GM12878 (cell line): ENCODE data around the gene GALNT9. TPM values are rescaled to one million over a fixed set of nuclear protein-coding genes. Genes with fewer than 3 reads are reported as not detected.

Source experiments
- ATAC-seq: fragments of 200-7000 bp; cut with Tn5 transposase; 3 replicates; pipeline ENCODE4 v1.9.1; 2020; ENCODE audit warnings: mild to moderate bottlenecking, moderate library complexity
- BruUV-seq: library from RNA; stranded (reverse); fragments of 400-500 nt; replicated peaks from 2 replicates; lab custom pipeline; 2021; lab: Mats Ljungman, UMichigan
- CTCF ChIA-PET: fragments of 300-600 bp; sonication (Branson Sonifier 250); formaldehyde crosslinking; extraction: SDS; loops from one replicate; lab custom pipeline; 2021; ENCODE audit warnings: inconsistent platforms; lab: Yijun Ruan, JAX
- POLR2A ChIA-PET: fragments of 350-600 bp; formaldehyde crosslinking; extraction: SDS; loops from one replicate; lab custom pipeline; 2021; ENCODE audit warnings: inconsistent platforms; lab: Charles Lee
- RAD21 ChIA-PET: fragments of 300-600 bp; sonication (Branson Sonifier 250); formaldehyde crosslinking; loops from one replicate; lab custom pipeline; 2023; ENCODE audit warnings: antibody characterized with exemption; ENCODE audit not compliant: unreplicated experiment; lab: Charles Lee
- SMC1A ChIA-PET: fragments of 300-600 bp; sonication (Branson Sonifier 250); formaldehyde crosslinking; loops from one replicate; lab custom pipeline; 2023; ENCODE audit not compliant: unreplicated experiment, uncharacterized antibody; lab: Charles Lee
- DNase-seq: peaks from one replicate; pipeline ENCODE4 v3.0.0-alpha.2; 2011; ENCODE audit warnings: low read depth, low spot score
- FAIRE-seq: peaks from 3 replicates; lab custom pipeline; 2011; peaks lifted over from hg19 to GRCh38; lab: Jason Lieb, UNC
- H2AFZ ChIP-seq: 2 replicates; pipeline ENCODE4 v1.6.0; 2011; ENCODE audit warnings: low read depth, low read length, control low read depth; ENCODE audit not compliant: control insufficient read depth
- H3K27ac ChIP-seq: 2 replicates; pipeline ENCODE4 v1.5.1; 2011; ENCODE audit warnings: control low read depth; ENCODE audit not compliant: control insufficient read depth, insufficient read depth
- H3K27me3 ChIP-seq, 2 experiments: replicated peaks in 1 of 2; 2 replicates each; pipeline versions ENCODE4 v1.6.0 to v1.6.1; 2011; ENCODE audit warnings: low read length in 1 of 2; ENCODE audit not compliant: control insufficient read depth in 2 of 2, insufficient read depth in 2 of 2
- H3K36me3 ChIP-seq, 2 experiments: 2 replicates each; pipeline ENCODE4 v1.5.1; 2011; ENCODE audit warnings: low read length in 1 of 2; ENCODE audit not compliant: control insufficient read depth in 2 of 2, insufficient read depth in 2 of 2
- H3K4me1 ChIP-seq: 2 replicates; pipeline ENCODE4 v1.6.1; 2011; ENCODE audit warnings: mild to moderate bottlenecking, low read length, moderate library complexity, mixed read lengths; ENCODE audit not compliant: control insufficient read depth, insufficient read depth
- H3K4me2 ChIP-seq: 2 replicates; pipeline ENCODE4 v1.6.0; 2011; ENCODE audit warnings: control low read depth; ENCODE audit not compliant: control insufficient read depth, insufficient read depth
- H3K4me3 ChIP-seq: fragments of 200-600 bp; sonication (generic); 2 replicates; pipeline ENCODE4 v1.5.1; 2016
- H3K79me2 ChIP-seq: 2 replicates; pipeline ENCODE4 v1.6.0; 2011; ENCODE audit warnings: low read length; ENCODE audit not compliant: control insufficient read depth, insufficient read depth
- H3K9ac ChIP-seq: 2 replicates; pipeline ENCODE4 v1.8.0; 2011; ENCODE audit warnings: low read length, control low read depth, mixed read lengths; ENCODE audit not compliant: control insufficient read depth, insufficient read depth
- H3K9me3 ChIP-seq: replicated peaks from 3 replicates; pipeline ENCODE4 v1.5.1; 2011; ENCODE audit warnings: mild to moderate bottlenecking, low read length; ENCODE audit not compliant: control insufficient read depth, insufficient read depth
- H4K20me1 ChIP-seq: 2 replicates; pipeline ENCODE4 v1.6.0; 2011; ENCODE audit not compliant: control insufficient read depth, insufficient read depth
- EED ChIP-seq: sonication (generic); IDR thresholded peaks from 2 replicates; pipeline ENCODE4 v1.6.1; 2016; ENCODE audit warnings: antibody characterized with exemption, low read depth
- EZH2 ChIP-seq: IDR thresholded peaks from 2 replicates; pipeline ENCODE4 v1.6.1; 2012; ENCODE audit warnings: low read depth, mild to moderate bottlenecking, control low read depth, inconsistent platforms, low read length, borderline replicate concordance; ENCODE audit not compliant: control insufficient read depth
- FOXM1 ChIP-seq: IDR thresholded peaks from 2 replicates; pipeline ENCODE4 v1.6.1; 2012; ENCODE audit warnings: low read depth, mild to moderate bottlenecking, inconsistent platforms, low read length, moderate library complexity
- MTA2 ChIP-seq: fragments of 450-650 bp; IDR thresholded peaks from 2 replicates; pipeline ENCODE4 v1.6.1; 2016; ENCODE audit warnings: low read depth, mild to moderate bottlenecking, moderate library complexity
- POLR2AphosphoS5 ChIP-seq: IDR thresholded peaks from 2 replicates; pipeline ENCODE4 v1.6.1; 2011; ENCODE audit warnings: mild to moderate bottlenecking, low read length, inconsistent platforms
- SUZ12 ChIP-seq: fragments of 200-600 bp; sonication (generic); IDR thresholded peaks from one replicate; pipeline ENCODE4 v1.6.1; 2018; ENCODE audit warnings: antibody characterized with exemption, mild to moderate bottlenecking; ENCODE audit not compliant: unreplicated experiment
- TCF12 ChIP-seq: IDR thresholded peaks from 2 replicates; pipeline ENCODE4 v1.6.1; 2011; ENCODE audit warnings: low read depth, mild to moderate bottlenecking, low read length
- USF2 ChIP-seq: IDR thresholded peaks from 2 replicates; pipeline ENCODE4 v1.6.1; 2011; ENCODE audit warnings: low read depth, low read length, improper control_type of control experiment, borderline replicate concordance
- WGBS: methylation state at CpG from one replicate; pipeline ENCODE4 v1.1.6; 2016; ENCODE audit warnings: low lambda C conversion rate; ENCODE audit not compliant: insufficient replicate concordance, insufficient coverage; ENCODE audit errors: missing lambda C conversion rate; 5-methylcytosine and 5-hydroxymethylcytosine counted together
- in situ Hi-C: fragments of 300-500 bp; cut with MboI; formaldehyde crosslinking; loops from 9 replicates; pipeline ENCODE4 v1.14.3; 2018; ENCODE audit warnings: mixed read lengths
- intact Hi-C: fragments of 100-400 bp; cut with micrococcal nuclease; formaldehyde crosslinking; loops from one replicate; pipeline ENCODE4 v1.14.2; 2022; ENCODE audit not compliant: unreplicated experiment
- polyA plus RNA-seq, 11 experiments: library from polyadenylated mRNA; depleted of rRNA in 4 of 11; unstranded in 6 of 11; stranded (reverse) in 5 of 11; fragments of >200 nt; fragmentation: Nextera tagmentation in 4 of 11; fragmentation: Illumina TruSeq in 1 of 11; extraction: Ambion mirVana in 4 of 11; extraction: Trizol in 1 of 11; gene quantifications; 1 replicate in 1 of 11; 2 replicates in 10 of 11; pipeline versions ENCODE4 v1.2.1 to v1.2.3, GENCODE V29; 2011 to 2016; ENCODE audit warnings: inconsistent platforms in 2 of 11, missing spikeins in 2 of 11, low read depth in 1 of 11
- total RNA-seq, 4 experiments: library from RNA; depleted of rRNA in 3 of 4; stranded (reverse); fragments of >200 nt in 3 of 4; fragmentation: Illumina TruSeq in 1 of 4; extraction: Trizol in 1 of 4; gene quantifications; 2 replicates each; pipeline versions ENCODE4 v1.2.1 to v1.2.3, GENCODE V29; 2013 to 2021

GALNT9 gene
- total and polyA plus RNA-seq, 10 of the 15 experiments (the other 5 are each of a cell fraction or from before 2014, with no cell fraction given) = 0.04 TPM; not detected in 9

GRCh38 chr12:132287391-132288238, 41.8 kb downstream of the GALNT9 start:
- Histone ChIP-seq H4K20me1 (no peaks in the 10 kb centered on the region), H3K79me2 (no peaks in the 10 kb centered on the region), H3K4me3 (no peak overlapping the region), H3K27ac (no peak overlapping the region), H3K27me3 (no peaks in the 10 kb centered on the region), H3K4me2 (no peak overlapping the region), H3K36me3 (no peaks in the 10 kb centered on the region), H3K4me1 (no peaks in the 10 kb centered on the region), H2AFZ (no peak overlapping the region), H3K9me3 (no peaks in the 10 kb centered on the region; the same call in 2 of the 3 replicates), H3K9ac (no peak overlapping the region)
- ChIA-PET SMC1A (no interaction called here), CTCF (interaction anchor here (0.6 kb wide), 1 partner anchor 742 kb away, joined by 3 read pairs; no protein-coding TSS in a partner anchor), POLR2A (no interaction called here), RAD21 (no interaction called here)
- intact Hi-C loops = no loop called here
- ATAC-seq (no peak), FAIRE-seq (no peak), DNase-seq (no peak)
- 74% methylated on average over 36 of the region's 36 CpGs for WGBS
- in situ Hi-C loops = no loop called here
- no TSS peak for BruUV-seq
- no peak for TF ChIP-seq TCF12
- no peak for TF ChIP-seq FOXM1
- TF ChIP-seq EED = no peak
- TF ChIP-seq EZH2 = no peak
- no peak for TF ChIP-seq SUZ12
- TF ChIP-seq USF2 = no peak
- TF ChIP-seq POLR2AphosphoS5 = no peak
- TF ChIP-seq MTA2 = no peak
